H1 (cell line): ENCODE results near the gene KCTD16. TPM values are rescaled to one million over a fixed set of nuclear protein-coding genes. Genes with fewer than 3 reads are reported as not detected.

Experiments
- EGR1 ChIP-seq: IDR thresholded peaks from 2 replicates; pipeline ENCODE4 v1.6.1; 2011; ENCODE audit warnings: low read depth, low read length, borderline replicate concordance
- POLR2AphosphoS5 ChIP-seq: IDR thresholded peaks from 2 replicates; pipeline ENCODE4 v1.6.1; 2011; ENCODE audit warnings: low read depth, low read length
- SP4 ChIP-seq: IDR thresholded peaks from 2 replicates; pipeline ENCODE4 v1.6.1; 2012; ENCODE audit warnings: low read length, inconsistent platforms
- polyA plus RNA-seq, 7 experiments: library from polyadenylated mRNA; depleted of rRNA in 3 of 7; stranded (reverse) in 5 of 7; unstranded in 2 of 7; fragments of >200 nt in 5 of 7; fragments of 200-250 nt in 2 of 7; gene quantifications; 1 replicate in 5 of 7; 2 replicates in 1 of 7; 4 replicates in 1 of 7; pipeline versions ENCODE4 v1.2.1 to v1.2.3, GENCODE V29; 2011 to 2013; ENCODE audit warnings: missing spikeins in 2 of 7, mixed read lengths in 2 of 7
- total RNA-seq: library from RNA; stranded (reverse); fragmentation: NEBNext Ultra II Directional; extraction: Animal tissue kit (Norgen Biotek cat#: 25700); gene quantifications from 2 replicates; pipeline ENCODE4 v1.2.1, GENCODE V29; 2021

The KCTD16 gene
- total and polyA plus RNA-seq, 2 of the 8 experiments (the other 6 are each of a cell fraction or from before 2014, with no cell fraction given) = 0.03 to 0.24 TPM

GRCh38 chr5:144143625-144144024 is 27.0 kb upstream of the KCTD16 start (continued):
- no peak for TF ChIP-seq SP4
- no peak for TF ChIP-seq EGR1
- TF ChIP-seq POLR2AphosphoS5 = no peak
